Activated T-helper 2 cell treated with anti-CD3 and anti-CD28 coated beads, Interferon-gamma antibody, Interleukin-2, Interleukin-4, amounts not matched to agents 10 μg/mL and 5 μg/mL and 100 μg/mL, durations not matched to agents 14 hours and 24 hours and 36 hours (primary cell): ENCODE results near the gene MKLN1. TPM values are rescaled to one million over a fixed set of nuclear protein-coding genes. Genes with fewer than 3 reads are reported as not detected.

Source experiments
- DNase-seq: peaks from one replicate; pipeline ENCODE4 v3.0.0; 2021; ENCODE audit warnings: low spot score
- H3K27ac Mint-ChIP-seq: one replicate; pipeline ENCODE4 v1.8.0; 2021; ENCODE audit warnings: mixed read lengths
- H3K27me3 Mint-ChIP-seq: one replicate; pipeline ENCODE4 v1.8.0; 2021; ENCODE audit warnings: low read depth, mixed read lengths
- H3K36me3 Mint-ChIP-seq: one replicate; pipeline ENCODE4 v1.8.0; 2021; ENCODE audit warnings: low read depth, mixed read lengths
- H3K4me1 Mint-ChIP-seq: one replicate; pipeline ENCODE4 v1.8.0; 2021; ENCODE audit warnings: low read depth, mixed read lengths
- H3K4me3 Mint-ChIP-seq: one replicate; pipeline ENCODE4 v1.8.0; 2021; ENCODE audit warnings: low read depth, mild to moderate bottlenecking, moderate library complexity, mixed read lengths
- H3K9me3 Mint-ChIP-seq: one replicate; pipeline ENCODE4 v1.8.0; 2021; ENCODE audit warnings: mixed read lengths
- intact Hi-C: fragments of 100-400 bp; cut with micrococcal nuclease; formaldehyde crosslinking; loops from one replicate; pipeline ENCODE4 v1.15.1; 2023
- total RNA-seq: library from RNA; stranded (reverse); gene quantifications from 2 replicates; pipeline ENCODE4 v1.2.3, GENCODE V29; 2022

MKLN1 gene
- total RNA-seq, 1 donor from 2014 or later = 38.3 TPM

DNA sequence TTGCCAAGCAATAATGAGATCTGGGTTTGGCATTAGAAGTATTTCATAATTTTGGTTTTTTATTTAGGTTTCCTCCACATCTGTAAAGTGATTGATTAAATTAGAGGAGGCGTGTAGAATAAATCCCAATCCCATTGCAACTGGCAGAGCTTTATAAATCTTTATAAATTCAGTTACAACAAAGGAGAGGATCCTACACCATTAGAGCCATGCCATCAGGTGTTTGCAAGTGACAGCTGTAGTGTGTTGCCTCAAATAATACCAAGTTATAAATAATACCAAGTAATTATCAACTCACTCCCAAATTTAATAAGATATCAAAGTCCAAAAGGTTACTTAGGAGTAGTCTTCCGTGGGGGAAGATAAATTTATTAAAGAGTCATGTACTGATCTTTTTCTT lies 166.5 kb downstream of the MKLN1 start:
- Mint-ChIP-seq H3K27ac (no peak overlapping the region), H3K4me3 (no peak overlapping the region), H3K36me3 (peaks cover 8% of the 10 kb centered on the region), H3K4me1 (no peaks in the 10 kb centered on the region), H3K9me3 (no peaks in the 10 kb centered on the region), H3K27me3 (no peaks in the 10 kb centered on the region)
- intact Hi-C loops = no loop called here
- DNase-seq = no peak

DNA sequence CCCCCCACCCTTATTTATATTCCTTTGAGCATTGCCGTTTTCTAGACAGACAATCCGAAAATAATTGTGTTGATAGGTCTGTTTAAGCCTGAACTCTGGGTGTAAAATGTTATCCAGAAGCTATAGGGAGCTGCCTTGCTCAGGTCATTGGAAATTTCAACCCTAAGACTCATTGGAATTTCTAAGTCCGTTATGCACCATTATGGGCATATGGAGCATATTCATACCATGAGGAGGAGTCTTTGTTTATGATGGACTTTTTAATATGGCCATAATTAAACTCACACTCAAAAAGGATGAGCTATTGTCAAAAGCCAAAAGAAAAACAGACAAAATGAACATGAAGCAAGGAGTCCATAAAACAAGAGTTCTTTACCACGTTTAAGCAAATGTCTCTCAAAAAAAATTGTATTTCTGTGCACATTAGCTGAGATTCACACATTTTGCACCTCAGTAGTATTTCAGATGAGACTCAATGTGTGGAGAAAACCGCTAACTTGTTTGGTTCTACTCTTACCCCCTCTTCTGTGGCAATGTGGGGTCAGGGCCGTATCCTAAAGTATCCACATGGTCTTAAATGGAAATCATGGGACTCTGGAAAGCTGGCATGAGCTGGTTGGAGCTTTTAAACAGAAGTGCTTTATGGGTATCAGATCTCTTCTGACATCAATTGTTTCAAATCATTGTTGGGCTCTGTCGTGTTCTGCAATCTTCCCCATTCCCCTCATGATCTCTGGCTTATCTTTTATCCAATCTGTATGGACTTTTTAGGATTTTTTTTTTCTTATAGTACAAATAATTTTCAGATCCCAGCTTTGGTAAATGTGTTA lies 168.2 kb downstream of the MKLN1 start:
- Mint-ChIP-seq H3K4me1 (peaks cover 7% of the 10 kb centered on the region), H3K4me3 (no peak overlapping the region), H3K9me3 (no peaks in the 10 kb centered on the region), H3K27ac (no peak overlapping the region), H3K36me3 (peaks cover 7% of the 10 kb centered on the region), H3K27me3 (no peaks in the 10 kb centered on the region)
- no peak for DNase-seq
- intact Hi-C loops = no loop called here

DNA sequence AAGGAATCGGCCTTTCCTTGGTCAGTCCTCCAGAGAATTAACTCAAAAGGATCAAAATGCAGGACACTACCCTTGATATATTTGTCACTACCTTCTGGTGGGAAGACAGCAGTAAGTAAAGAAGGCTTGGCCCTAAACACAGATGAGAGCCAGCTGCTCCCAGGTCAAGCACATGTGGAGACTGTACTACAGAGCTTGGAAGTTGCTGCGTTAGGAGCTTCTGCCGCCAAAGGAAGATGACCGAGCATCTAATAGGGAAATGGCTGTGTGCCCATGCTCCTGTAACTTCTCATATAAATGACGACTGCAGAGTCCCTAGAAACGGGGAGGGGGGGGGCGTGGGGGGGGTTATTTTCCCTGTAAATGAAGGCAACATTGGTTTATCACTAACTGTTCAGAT lies 169.8 kb downstream of the MKLN1 start:
- H3K4me3 Mint-ChIP-seq = no peak overlapping the region
- no peak for DNase-seq
- no peaks in the 10 kb centered on the region for H3K9me3 Mint-ChIP-seq
- intact Hi-C loops = no loop called here
- peaks cover 22% of the 10 kb centered on the region for H3K4me1 Mint-ChIP-seq
- no peaks in the 10 kb centered on the region for H3K27me3 Mint-ChIP-seq
- no peak overlapping the region for H3K27ac Mint-ChIP-seq
- peaks cover 10% of the 10 kb centered on the region for H3K36me3 Mint-ChIP-seq

DNA sequence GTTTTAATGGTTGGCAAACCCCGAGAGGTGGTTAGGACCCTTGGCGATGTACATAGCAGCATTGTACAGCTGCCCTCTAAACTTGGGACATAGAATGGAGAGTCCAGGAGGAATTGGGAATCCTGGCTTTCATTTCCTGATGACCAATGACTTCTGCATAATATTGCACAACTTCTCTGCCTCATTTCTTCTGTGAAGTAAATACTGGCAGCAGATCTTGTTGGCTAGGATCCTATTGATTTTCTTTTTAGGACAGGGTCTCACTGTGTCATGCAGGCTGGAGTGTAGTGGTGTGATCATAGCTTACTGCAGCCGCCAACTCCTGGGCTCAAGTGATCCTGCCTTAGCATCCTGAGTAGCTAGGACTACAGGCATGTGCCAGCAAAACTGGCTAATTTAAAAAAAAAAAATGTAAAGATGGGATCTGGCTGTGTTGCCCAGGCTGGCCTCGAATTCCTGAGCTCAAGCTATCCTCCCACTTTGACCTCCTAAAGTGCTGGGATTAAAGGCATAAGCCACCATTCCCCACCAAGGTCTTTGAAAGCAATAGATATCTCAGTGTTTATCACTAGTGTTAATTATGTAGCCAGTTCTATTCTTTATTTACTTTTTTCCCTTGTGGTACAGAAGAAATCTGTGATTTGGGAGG lies 170.7 kb downstream of the MKLN1 start:
- intact Hi-C loops = no loop called here
- no peak overlapping the region for H3K4me3 Mint-ChIP-seq
- no peaks in the 10 kb centered on the region for H3K9me3 Mint-ChIP-seq
- H3K4me1 Mint-ChIP-seq = peaks cover 24% of the 10 kb centered on the region
- peaks cover 10% of the 10 kb centered on the region for H3K36me3 Mint-ChIP-seq
- no peaks in the 10 kb centered on the region for H3K27me3 Mint-ChIP-seq
- no peak for DNase-seq
- H3K27ac Mint-ChIP-seq = no peak overlapping the region

DNA sequence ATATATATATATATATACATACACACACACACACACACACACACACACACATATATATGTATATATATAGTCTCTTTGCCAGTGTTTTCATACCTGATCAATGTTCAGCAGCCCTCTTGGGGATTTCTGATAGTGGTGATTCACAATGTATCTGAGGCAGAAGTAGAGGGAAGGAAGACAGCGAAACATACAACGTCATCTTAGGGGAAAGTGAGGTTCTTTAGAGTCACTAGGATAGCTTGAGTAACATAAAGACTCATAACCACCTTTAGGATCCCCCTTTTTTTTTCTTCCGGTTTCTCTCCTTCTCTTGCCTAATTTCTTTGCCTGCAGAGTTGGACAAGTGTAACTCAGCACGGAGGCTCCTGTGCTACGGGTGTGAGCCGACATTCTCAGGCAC lies 172.1 kb downstream of the MKLN1 start:
- Mint-ChIP-seq H3K27me3 (no peaks in the 10 kb centered on the region), H3K9me3 (no peaks in the 10 kb centered on the region), H3K27ac (no peak overlapping the region), H3K4me3 (no peak overlapping the region), H3K36me3 (peaks cover 10% of the 10 kb centered on the region), H3K4me1 (peaks cover 26% of the 10 kb centered on the region)
- DNase-seq = no peak
- intact Hi-C loops = loop anchor here (2.0 to 10.0 kb wide), 6 partner anchors 13 to 605 kb away; partner anchors contain the start of gene MKLN1

DNA sequence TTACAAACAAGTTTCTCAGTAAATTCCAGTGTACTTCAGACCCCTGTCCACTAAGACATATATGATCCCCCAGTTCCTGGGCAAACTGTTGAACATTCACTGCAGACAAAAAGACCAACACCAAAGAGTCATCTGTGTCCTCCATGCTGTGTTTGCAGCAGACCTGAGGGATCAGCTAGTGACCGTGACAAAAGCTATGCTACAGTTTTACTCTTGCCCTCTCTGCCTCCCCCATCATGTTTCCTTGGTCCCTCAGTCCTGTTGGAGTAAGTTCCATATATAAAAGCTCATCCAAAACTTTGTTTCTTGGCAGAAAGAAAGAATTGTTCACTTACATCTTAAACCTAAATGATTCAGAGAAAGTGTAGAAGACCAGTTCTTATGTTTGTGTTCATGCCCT lies 172.7 kb downstream of the MKLN1 start:
- Mint-ChIP-seq H3K27ac (no peak overlapping the region), H3K4me3 (no peak overlapping the region), H3K9me3 (no peaks in the 10 kb centered on the region), H3K4me1 (peaks cover 29% of the 10 kb centered on the region), H3K36me3 (peaks cover 10% of the 10 kb centered on the region), H3K27me3 (no peaks in the 10 kb centered on the region)
- intact Hi-C loops = loop anchor here (2.0 to 10.0 kb wide), 6 partner anchors 14 to 606 kb away; partner anchors contain the start of gene MKLN1
- DNase-seq = no peak

DNA sequence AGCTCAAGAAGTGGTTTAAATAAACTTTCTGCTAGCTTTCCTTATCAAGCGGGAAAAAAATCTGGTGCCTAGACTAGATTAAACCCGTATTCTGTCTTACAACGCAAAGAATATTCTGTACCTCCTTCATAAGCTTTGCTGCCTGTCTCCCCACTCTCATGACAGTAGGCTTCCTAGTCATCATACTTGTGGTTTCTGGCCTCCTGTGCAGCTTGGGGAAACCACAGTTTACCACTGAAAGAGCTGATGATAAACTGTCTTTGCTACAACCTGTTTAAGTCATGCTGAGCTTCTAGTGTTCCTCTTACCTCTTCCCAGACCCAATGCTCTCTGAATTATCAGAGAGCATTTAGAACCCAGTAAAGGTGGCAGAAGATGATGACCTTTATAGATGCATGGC lies 173.7 kb downstream of the MKLN1 start:
- Mint-ChIP-seq H3K4me3 (no peak overlapping the region), H3K36me3 (peaks cover 10% of the 10 kb centered on the region), H3K27me3 (no peaks in the 10 kb centered on the region), H3K4me1 (peaks cover 29% of the 10 kb centered on the region), H3K27ac (peak overlapping the region; percentile 43), H3K9me3 (no peaks in the 10 kb centered on the region)
- peak; percentile 52 for DNase-seq
- intact Hi-C loops = loop anchor here (2.0 to 10.0 kb wide), 6 partner anchors 15 to 607 kb away; partner anchors contain the start of gene MKLN1

DNA sequence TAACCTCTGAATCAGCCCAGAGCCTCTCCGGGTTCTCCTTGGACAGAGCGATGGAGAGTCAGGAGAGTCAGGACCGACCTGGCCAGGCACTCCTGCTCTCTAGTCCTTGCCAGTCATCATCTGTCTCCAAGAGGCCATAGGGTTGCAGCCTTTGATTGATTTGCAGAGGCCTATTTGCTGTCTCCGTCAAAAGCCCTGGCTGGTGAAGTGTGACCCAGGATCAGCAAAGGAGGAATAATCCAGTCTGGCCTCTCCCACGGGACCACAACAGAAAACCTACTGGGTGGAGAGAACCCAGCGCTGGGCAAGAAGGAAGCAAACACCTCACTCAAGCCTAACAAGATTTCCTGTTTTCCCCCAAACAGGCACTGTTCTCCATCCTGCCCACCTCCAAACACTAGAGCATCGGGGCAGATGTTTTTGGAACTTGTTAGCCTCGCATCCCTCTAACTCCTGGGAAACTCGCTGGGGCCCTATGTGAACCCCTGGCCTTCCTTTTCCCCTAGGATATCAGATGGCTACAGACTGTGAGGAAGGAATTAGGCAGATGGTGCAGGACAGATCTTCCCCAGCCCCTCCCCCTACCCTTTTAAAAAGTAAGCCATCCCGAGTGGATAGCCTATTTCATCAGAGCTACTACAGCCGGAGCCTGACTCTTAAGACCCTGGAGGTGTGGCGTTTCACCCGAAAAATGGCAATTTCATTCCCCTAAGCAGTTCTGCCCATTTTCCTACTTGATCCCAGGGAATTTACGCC lies 174.4 kb downstream of the MKLN1 start:
- no peaks in the 10 kb centered on the region for H3K9me3 Mint-ChIP-seq
- H3K27ac Mint-ChIP-seq = no peak overlapping the region
- H3K4me3 Mint-ChIP-seq = no peak overlapping the region

DNA sequence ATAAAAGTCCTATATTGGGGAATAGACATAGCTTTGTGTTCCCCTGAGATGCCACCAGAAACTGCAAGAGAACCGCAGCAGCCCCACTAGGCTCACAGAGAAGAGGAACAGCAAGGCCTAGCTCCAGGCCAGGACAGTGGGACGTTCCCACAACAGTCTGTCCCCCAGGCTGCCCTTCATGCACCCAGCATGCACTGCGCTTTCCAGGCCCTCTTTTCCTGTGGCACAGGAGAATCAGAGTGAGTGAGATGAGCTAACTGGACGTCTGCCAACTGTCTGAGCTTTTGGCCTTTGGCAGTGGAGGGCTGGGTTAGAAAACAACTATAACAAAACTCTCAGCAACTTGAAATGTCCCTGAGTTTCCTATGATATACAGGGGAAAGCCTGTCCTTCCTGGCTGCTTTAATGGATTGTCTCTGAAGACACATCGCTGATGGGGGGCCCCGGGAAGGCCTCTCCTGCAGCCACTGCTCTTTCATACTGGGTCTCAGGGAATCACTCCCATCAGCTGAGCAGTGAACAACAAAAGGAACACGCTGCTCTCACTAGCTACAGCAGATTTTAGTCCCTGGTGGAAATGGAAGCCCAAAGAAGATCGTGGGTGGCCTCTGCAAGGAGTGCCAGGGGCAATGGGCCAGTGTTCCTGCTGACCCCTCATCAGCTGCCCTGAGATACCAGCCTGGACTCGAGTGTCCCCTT lies 175.3 kb downstream of the MKLN1 start:
- H3K9me3 Mint-ChIP-seq = no peaks in the 10 kb centered on the region
- H3K4me3 Mint-ChIP-seq = no peak overlapping the region
- no peak for DNase-seq
- H3K4me1 Mint-ChIP-seq = peaks cover 30% of the 10 kb centered on the region
- no peak overlapping the region for H3K27ac Mint-ChIP-seq
- peaks cover 6% of the 10 kb centered on the region for H3K36me3 Mint-ChIP-seq
- intact Hi-C loops = loop anchor here (10.0 kb wide), 4 partner anchors 178 to 608 kb away; partner anchors contain the start of gene MKLN1
- no peaks in the 10 kb centered on the region for H3K27me3 Mint-ChIP-seq

More for the DNA sequence above, 174.4 kb downstream of the MKLN1 start:
- no peaks in the 10 kb centered on the region for H3K27me3 Mint-ChIP-seq
- intact Hi-C loops = loop anchor here (2.0 to 10.0 kb wide), 6 partner anchors 15 to 607 kb away; partner anchors contain the start of gene MKLN1
- DNase-seq = no peak
- peaks cover 29% of the 10 kb centered on the region for H3K4me1 Mint-ChIP-seq
- peaks cover 6% of the 10 kb centered on the region for H3K36me3 Mint-ChIP-seq

DNA sequence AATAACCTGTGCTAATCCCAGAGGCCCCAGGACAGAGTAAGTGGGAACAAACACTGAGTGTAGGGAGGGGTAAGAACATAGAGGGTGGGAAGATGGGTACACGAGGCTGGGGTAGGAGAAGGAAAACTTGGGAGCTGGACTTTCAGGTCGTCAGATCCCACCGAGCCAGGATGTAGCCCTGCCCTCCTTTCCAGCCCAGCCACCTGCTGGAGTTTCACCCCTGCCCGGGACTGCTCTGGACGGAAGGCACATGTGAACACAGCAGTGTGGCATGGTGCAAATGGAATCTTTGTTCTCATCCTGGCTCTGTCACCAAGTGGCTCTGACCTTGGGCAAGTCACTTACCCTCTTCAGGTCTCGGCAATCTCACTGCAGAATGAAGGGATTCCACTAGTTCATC lies 176.0 kb downstream of the MKLN1 start:
- Mint-ChIP-seq H3K9me3 (no peaks in the 10 kb centered on the region), H3K36me3 (peaks cover 6% of the 10 kb centered on the region), H3K27me3 (no peaks in the 10 kb centered on the region), H3K4me1 (peaks cover 35% of the 10 kb centered on the region), H3K27ac (no peak overlapping the region), H3K4me3 (no peak overlapping the region)
- no peak for DNase-seq
- intact Hi-C loops = loop anchor here (10.0 kb wide), 4 partner anchors 179 to 609 kb away; partner anchors contain the start of gene MKLN1

DNA sequence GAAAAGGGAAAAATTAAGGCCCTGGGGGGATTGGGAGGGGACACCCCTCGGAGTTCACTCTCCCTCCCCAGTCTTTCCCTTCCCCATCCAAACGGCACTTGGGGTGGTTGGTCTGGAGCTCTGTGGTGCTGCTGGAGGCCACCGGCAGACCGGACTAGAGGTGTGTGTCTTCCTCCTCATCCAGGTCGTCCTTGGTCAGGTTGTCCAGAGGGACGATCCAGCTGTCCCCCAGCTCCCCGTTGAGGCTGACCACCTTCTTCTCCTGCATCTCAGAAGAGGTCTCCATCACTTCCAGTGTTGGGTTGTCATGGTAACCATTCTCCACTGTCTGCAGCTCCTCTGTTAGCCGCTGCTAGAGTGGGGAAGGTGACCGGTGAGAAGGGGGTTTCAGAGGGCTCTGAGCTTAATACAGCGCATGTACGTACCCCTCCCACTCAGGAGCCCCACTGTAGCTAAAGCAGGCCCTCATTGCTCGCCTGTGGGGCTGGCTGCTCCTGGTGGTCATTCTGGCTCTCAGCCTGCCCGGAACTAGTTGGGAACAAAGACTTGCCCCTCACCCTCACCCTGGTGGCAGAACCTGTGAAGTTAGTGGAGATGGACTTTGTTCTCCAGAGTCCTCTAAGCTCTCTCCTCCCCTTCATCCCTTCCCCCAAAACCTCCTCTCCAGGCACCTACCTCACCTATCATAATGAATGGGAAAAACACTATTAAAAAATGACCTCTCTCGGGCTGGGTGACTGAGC lies 176.7 kb downstream of the MKLN1 start:
- intact Hi-C loops = loop anchor here (10.0 kb wide), 4 partner anchors 180 to 610 kb away; partner anchors contain the start of gene MKLN1
- Mint-ChIP-seq H3K4me3 (no peak overlapping the region), H3K36me3 (peaks cover 6% of the 10 kb centered on the region), H3K27me3 (peaks cover 3% of the 10 kb centered on the region), H3K27ac (no peak overlapping the region), H3K9me3 (no peaks in the 10 kb centered on the region), H3K4me1 (peaks cover 35% of the 10 kb centered on the region)
- DNase-seq = no peak
